SK-N-SH (cell line): ENCODE measurements around the gene PMIS2. TPM values are rescaled to one million over a fixed set of nuclear protein-coding genes. Genes with fewer than 3 reads are reported as not detected.
A peak's percentile ranks its signal among the peaks of the same experiment; 100 is the strongest.

ENCODE experiments used
- CTCF ChIA-PET: fragments of 300-600, 350-600 bp; formaldehyde crosslinking; extraction: SDS; loops from one replicate; lab custom pipeline; 2021; lab: Yijun Ruan, JAX
- POLR2A ChIA-PET: fragments of 350-600 bp; sonication (Branson Sonifier 250); formaldehyde crosslinking; extraction: SDS; loops from one replicate; lab custom pipeline; 2020; ENCODE audit warnings: antibody characterized with exemption, inconsistent platforms; lab: Yijun Ruan, JAX
- DNase-seq: peaks from one replicate; pipeline ENCODE4 v3.0.0; 2012
- H2AFZ ChIP-seq: fragments of 200-600 bp; sonication (generic); 2 replicates; pipeline ENCODE4 v1.8.1; 2016; ENCODE audit warnings: antibody characterized with exemption, mild to moderate bottlenecking, low read depth
- H3F3A ChIP-seq: fragments of 200-600 bp; sonication (generic); replicated peaks from 2 replicates; pipeline ENCODE3; 2016; ENCODE audit warnings: antibody characterized with exemption, mild to moderate bottlenecking; ENCODE audit not compliant: insufficient read depth
- H3K27ac ChIP-seq, 2 experiments: fragments of 200-500 bp in 1 of 2; fragments of 200-600 bp in 1 of 2; sonication (Bioruptor generic) in 1 of 2; sonication (generic), shearing (Covaris generic) in 1 of 2; 2 replicates each; pipeline versions ENCODE4 v1.5.1 to v1.6.1; 2014 to 2016; ENCODE audit warnings: low read depth in 2 of 2, inconsistent platforms in 1 of 2, low read length in 1 of 2, mild to moderate bottlenecking in 1 of 2, mixed read lengths in 1 of 2
- H3K27me3 ChIP-seq: fragments of 200-600 bp; sonication (generic), shearing (Covaris generic); 2 replicates; pipeline ENCODE4 v1.6.1; 2016; ENCODE audit warnings: mixed run types; ENCODE audit not compliant: insufficient read depth
- H3K36me3 ChIP-seq, 2 experiments: fragments of 200-500 bp in 1 of 2; fragments of 200-600 bp in 1 of 2; sonication (Bioruptor generic) in 1 of 2; sonication (generic) in 1 of 2; replicated peaks in 1 of 2; 2 replicates each; pipeline versions ENCODE3 to v1.5.1; 2014 to 2016; ENCODE audit warnings: low read length in 1 of 2, mild to moderate bottlenecking in 1 of 2; ENCODE audit not compliant: insufficient read depth in 2 of 2, control insufficient read depth in 1 of 2
- H3K4me1 ChIP-seq, 2 experiments: fragments of 200-500 bp in 1 of 2; fragments of 200-600 bp in 1 of 2; sonication (Bioruptor generic) in 1 of 2; sonication (generic), shearing (Covaris generic) in 1 of 2; 2 replicates each; pipeline versions ENCODE4 v1.5.1 to v1.6.1; 2014 to 2016; ENCODE audit warnings: low read depth in 1 of 2, low read length in 1 of 2, mixed run types in 1 of 2; ENCODE audit not compliant: insufficient read depth in 2 of 2, control insufficient read depth in 1 of 2
- H3K4me2 ChIP-seq: fragments of 200-600 bp; sonication (generic), shearing (Covaris generic); 2 replicates; pipeline ENCODE4 v1.6.1; 2017; ENCODE audit warnings: mixed run types
- H3K4me3 ChIP-seq, 2 experiments: fragments of 200-500 bp in 1 of 2; fragments of 200-600 bp in 1 of 2; sonication (Bioruptor generic) in 1 of 2; sonication (generic), shearing (Covaris generic) in 1 of 2; 2 replicates each; pipeline versions ENCODE4 v1.5.1 to v1.8.1; 2014 to 2016; ENCODE audit warnings: low read depth in 2 of 2, inconsistent platforms in 1 of 2, low read length in 1 of 2, mild to moderate bottlenecking in 1 of 2, mixed read lengths in 1 of 2, moderate library complexity in 1 of 2
- H3K79me2 ChIP-seq: fragments of 200-600 bp; sonication (generic); 2 replicates; pipeline ENCODE4 v1.8.1; 2017; ENCODE audit warnings: mild to moderate bottlenecking; ENCODE audit not compliant: insufficient read depth
- H3K9ac ChIP-seq: fragments of 200-600 bp; sonication (generic); 2 replicates; pipeline ENCODE4 v1.6.1; 2017; ENCODE audit warnings: mixed run types
- H3K9me2 ChIP-seq: fragments of 200-600 bp; sonication (generic); 2 replicates; pipeline ENCODE4 v1.6.1; 2017; ENCODE audit warnings: mixed run types
- H3K9me3 ChIP-seq: fragments of 200-600 bp; sonication (generic); 2 replicates; pipeline ENCODE4 v1.6.1; 2017; ENCODE audit warnings: mixed run types, mild to moderate bottlenecking, moderate library complexity
- H4K20me1 ChIP-seq: fragments of 200-600 bp; sonication (generic); 2 replicates; pipeline ENCODE4 v1.6.1; 2017; ENCODE audit warnings: mild to moderate bottlenecking, mixed run types; ENCODE audit not compliant: insufficient read depth
- CHD2 ChIP-seq: fragments of 150-350 bp; IDR thresholded peaks from 2 replicates; pipeline ENCODE4 v1.6.1; 2018; ENCODE audit warnings: low read length; ENCODE audit not compliant: partially characterized antibody
- EP300 ChIP-seq, 2 experiments: IDR thresholded peaks; 2 replicates each; pipeline versions ENCODE4 v1.4.0 to v1.6.1; 2012; ENCODE audit warnings: borderline replicate concordance in 1 of 2, low read depth in 1 of 2, low read length in 1 of 2
- JUND ChIP-seq: IDR thresholded peaks from 2 replicates; pipeline ENCODE4 v1.4.0; 2012
- MXI1 ChIP-seq: IDR thresholded peaks from 2 replicates; pipeline ENCODE4 v1.6.1; 2012; ENCODE audit warnings: mild to moderate bottlenecking, low read depth, low read length, improper control_type of control experiment
- RAD21 ChIP-seq: IDR thresholded peaks from 2 replicates; pipeline ENCODE4 v1.6.1; 2012; ENCODE audit warnings: mild to moderate bottlenecking, low read length
- RFX5 ChIP-seq: IDR thresholded peaks from 2 replicates; pipeline ENCODE4 v1.6.1; 2012; ENCODE audit warnings: mild to moderate bottlenecking, improper control_type of control experiment, low read length
- RXRA ChIP-seq: IDR thresholded peaks from 2 replicates; pipeline ENCODE4 v1.4.0; 2012; ENCODE audit warnings: low read depth, mild to moderate bottlenecking, borderline replicate concordance
- SMC3 ChIP-seq: IDR thresholded peaks from 2 replicates; pipeline ENCODE4 v1.6.1; 2012; ENCODE audit warnings: low read depth, low read length, improper control_type of control experiment
- TCF12 ChIP-seq: IDR thresholded peaks from 2 replicates; pipeline ENCODE4 v1.4.0; 2012
- YY1 ChIP-seq: IDR thresholded peaks from 2 replicates; pipeline ENCODE4 v1.4.0; 2012; ENCODE audit warnings: low read depth, mild to moderate bottlenecking
- ZBTB33 ChIP-seq: IDR thresholded peaks from 2 replicates; pipeline ENCODE4 v1.4.0; 2012; ENCODE audit warnings: low read depth, borderline replicate concordance
- WGBS: methylation state at CpG from one replicate; pipeline ENCODE4 v1.1.6; 2017; ENCODE audit warnings: low lambda C conversion rate; 5-methylcytosine and 5-hydroxymethylcytosine counted together
- polyA plus RNA-seq, 3 experiments: library from polyadenylated mRNA; depleted of rRNA; stranded (reverse); fragments of >200 nt; gene quantifications; 2 replicates each; pipeline ENCODE4 v1.2.3, GENCODE V29; 2012
- TF ChIP-seq, protein P1 (sequence below): IDR thresholded peaks from 2 replicates; pipeline ENCODE4 v1.4.0; 2012; ENCODE audit warnings: low read depth
- TF ChIP-seq, protein P2 (sequence below): fragments of 200-600 bp; sonication (generic); IDR thresholded peaks from 2 replicates; pipeline ENCODE4 v1.6.1; 2017; ENCODE audit warnings: antibody characterized with exemption, mild to moderate bottlenecking, moderate library complexity
- TF ChIP-seq, protein P3 (sequence below): fragments of 150-350 bp; IDR thresholded peaks from 2 replicates; pipeline ENCODE4 v1.6.1; 2017; ENCODE audit warnings: antibody characterized with exemption, low read length, low read depth, borderline replicate concordance
- TF ChIP-seq, protein P4 (sequence below): fragments of 150-350 bp; IDR thresholded peaks from 2 replicates; pipeline ENCODE4 v1.6.1; 2016; ENCODE audit warnings: mild to moderate bottlenecking, low read depth, low read length

Gene PMIS2
- polyA plus RNA-seq, 1 of the 3 experiments (the other 2 are of a cell fraction), result not detected

DNA sequence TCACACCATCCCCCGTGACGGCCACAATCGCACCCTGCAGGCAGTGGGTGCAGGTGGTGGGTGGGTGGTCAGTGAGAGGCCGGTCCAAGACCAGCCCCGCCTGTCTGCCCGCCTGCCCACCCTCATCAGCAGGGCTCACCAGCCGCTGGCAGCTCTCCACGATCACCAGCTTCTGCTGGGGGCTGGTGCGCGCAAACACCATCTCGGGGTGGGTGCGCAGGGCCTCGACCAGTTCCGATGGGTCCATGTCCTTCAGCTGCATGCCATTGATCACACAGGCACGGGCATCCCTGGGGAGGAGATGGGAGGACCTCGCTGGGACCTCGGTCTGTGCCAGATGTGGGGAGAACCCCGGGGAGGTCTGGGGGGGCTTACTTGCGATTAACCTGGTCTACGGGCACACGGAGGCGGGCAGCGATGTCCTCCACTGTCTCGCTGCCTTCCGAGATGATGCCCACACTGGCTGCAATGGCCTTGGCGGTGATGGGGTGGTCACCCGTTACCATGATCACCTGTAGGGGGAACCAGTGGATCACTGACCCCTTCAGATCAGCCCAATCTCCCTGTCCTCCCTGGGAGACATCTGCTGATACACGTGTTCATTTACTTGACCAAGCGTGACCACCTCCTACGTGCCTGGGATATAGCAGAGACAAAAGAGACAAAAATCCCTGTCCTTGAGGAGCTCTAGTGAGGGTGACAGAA is 30.5 kb upstream of the PMIS2 start:
- TF ChIP-seq TCF12, result no peak
- TF ChIP-seq, protein P1, sequence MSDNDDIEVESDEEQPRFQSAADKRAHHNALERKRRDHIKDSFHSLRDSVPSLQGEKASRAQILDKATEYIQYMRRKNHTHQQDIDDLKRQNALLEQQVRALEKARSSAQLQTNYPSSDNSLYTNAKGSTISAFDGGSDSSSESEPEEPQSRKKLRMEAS, result peak; percentile 57; the same call in 1 of the 2 replicates
- TF ChIP-seq RXRA, result no peak
- TF ChIP-seq MXI1, result peak; percentile 57; the same call in 1 of the 2 replicates
- TF ChIP-seq, protein P2, sequence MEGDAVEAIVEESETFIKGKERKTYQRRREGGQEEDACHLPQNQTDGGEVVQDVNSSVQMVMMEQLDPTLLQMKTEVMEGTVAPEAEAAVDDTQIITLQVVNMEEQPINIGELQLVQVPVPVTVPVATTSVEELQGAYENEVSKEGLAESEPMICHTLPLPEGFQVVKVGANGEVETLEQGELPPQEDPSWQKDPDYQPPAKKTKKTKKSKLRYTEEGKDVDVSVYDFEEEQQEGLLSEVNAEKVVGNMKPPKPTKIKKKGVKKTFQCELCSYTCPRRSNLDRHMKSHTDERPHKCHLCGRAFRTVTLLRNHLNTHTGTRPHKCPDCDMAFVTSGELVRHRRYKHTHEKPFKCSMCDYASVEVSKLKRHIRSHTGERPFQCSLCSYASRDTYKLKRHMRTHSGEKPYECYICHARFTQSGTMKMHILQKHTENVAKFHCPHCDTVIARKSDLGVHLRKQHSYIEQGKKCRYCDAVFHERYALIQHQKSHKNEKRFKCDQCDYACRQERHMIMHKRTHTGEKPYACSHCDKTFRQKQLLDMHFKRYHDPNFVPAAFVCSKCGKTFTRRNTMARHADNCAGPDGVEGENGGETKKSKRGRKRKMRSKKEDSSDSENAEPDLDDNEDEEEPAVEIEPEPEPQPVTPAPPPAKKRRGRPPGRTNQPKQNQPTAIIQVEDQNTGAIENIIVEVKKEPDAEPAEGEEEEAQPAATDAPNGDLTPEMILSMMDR, result peak; percentile 57
- TF ChIP-seq RAD21, result peak; percentile 75
- no peak for TF ChIP-seq CHD2
- peak; percentile 43; the same call in 1 of the 2 replicates for TF ChIP-seq SMC3
- H3K27ac ChIP-seq, result no peak overlapping the region
- no peak overlapping the region for H2AFZ ChIP-seq
- no peaks in the 10 kb centered on the region for H3K36me3 ChIP-seq
- no peak overlapping the region for H3K4me2 ChIP-seq
- CTCF ChIA-PET, result interaction anchor here (0.7 to 3.9 kb wide), 15 partner anchors 9 to 264 kb away, joined by 3 to 15 read pairs (median 4); partner anchors contain the start of gene HAUS5
- no peak overlapping the region for H3K9ac ChIP-seq
- peaks cover 0 to 11% of the 10 kb centered on the region in 2 experiments; a peak in 1 of 4 replicates for H3K4me1 ChIP-seq
- no peaks in the 10 kb centered on the region for H4K20me1 ChIP-seq
- peaks cover 19% of the 10 kb centered on the region for H3K27me3 ChIP-seq
- peak; percentile 84 for DNase-seq
- H3F3A ChIP-seq, result no peaks in the 10 kb centered on the region
- 23% methylated on average over 16 of the region's 30 CpGs for WGBS
- POLR2A ChIA-PET, result no interaction called here
- H3K79me2 ChIP-seq, result no peaks in the 10 kb centered on the region
- H3K4me3 ChIP-seq, result no peak overlapping the region
- no peaks in the 10 kb centered on the region for H3K9me2 ChIP-seq
- H3K9me3 ChIP-seq, result no peaks in the 10 kb centered on the region

DNA sequence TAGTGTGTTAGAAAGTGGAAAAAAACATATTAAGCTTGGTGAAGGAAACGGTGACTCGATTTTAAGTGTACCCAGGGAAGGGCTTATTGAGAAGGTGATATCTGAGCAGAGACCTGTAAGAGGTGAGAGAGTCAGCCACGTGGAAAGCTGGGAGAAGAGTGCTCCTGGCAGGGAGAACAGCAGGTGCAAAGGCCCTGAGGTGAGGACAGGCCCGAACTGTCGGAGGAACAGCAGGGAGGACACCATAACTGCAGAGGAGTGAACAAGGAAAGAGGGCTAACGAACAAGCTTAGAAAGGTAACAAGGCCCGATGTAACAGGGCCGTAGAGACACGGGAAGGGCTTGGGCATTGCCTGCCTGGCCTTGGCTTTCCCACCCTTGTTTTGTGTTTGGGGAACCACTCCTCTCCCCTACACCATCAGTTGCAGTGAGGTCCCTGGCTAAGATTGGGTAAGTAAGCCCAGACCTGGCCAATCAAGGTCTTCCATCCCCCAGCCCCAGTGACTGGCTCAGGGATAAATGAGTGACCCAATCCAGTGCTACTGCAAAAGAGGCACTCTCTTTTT is 29.9 kb upstream of the PMIS2 start:
- TF ChIP-seq JUND (no peak), RFX5 (no peak), SMC3 (no peak), EP300 (IDR thresholded peaks at IDR 0.05; ENCODE audit: borderline replicate concordance in 1 of 2, low read depth in 1 of 2, low read length in 1 of 2) (no peak), YY1 (no peak), CHD2 (no peak), ZBTB33 (no peak)
- TF ChIP-seq, protein P3, sequence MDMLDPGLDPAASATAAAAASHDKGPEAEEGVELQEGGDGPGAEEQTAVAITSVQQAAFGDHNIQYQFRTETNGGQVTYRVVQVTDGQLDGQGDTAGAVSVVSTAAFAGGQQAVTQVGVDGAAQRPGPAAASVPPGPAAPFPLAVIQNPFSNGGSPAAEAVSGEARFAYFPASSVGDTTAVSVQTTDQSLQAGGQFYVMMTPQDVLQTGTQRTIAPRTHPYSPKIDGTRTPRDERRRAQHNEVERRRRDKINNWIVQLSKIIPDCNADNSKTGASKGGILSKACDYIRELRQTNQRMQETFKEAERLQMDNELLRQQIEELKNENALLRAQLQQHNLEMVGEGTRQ, result no peak
- TF ChIP-seq, protein P4, sequence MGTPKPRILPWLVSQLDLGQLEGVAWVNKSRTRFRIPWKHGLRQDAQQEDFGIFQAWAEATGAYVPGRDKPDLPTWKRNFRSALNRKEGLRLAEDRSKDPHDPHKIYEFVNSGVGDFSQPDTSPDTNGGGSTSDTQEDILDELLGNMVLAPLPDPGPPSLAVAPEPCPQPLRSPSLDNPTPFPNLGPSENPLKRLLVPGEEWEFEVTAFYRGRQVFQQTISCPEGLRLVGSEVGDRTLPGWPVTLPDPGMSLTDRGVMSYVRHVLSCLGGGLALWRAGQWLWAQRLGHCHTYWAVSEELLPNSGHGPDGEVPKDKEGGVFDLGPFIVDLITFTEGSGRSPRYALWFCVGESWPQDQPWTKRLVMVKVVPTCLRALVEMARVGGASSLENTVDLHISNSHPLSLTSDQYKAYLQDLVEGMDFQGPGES, result no peak
- TF ChIP-seq, protein P2, result no peak
- ChIA-PET POLR2A (no interaction called here), CTCF (interaction anchor here (0.7 to 3.9 kb wide), 15 partner anchors 9 to 264 kb away, joined by 3 to 15 read pairs (median 4); partner anchors contain the start of gene HAUS5)
- Histone ChIP-seq H3K9me3 (no peaks in the 10 kb centered on the region), H3K4me3 (no peak overlapping the region), H3K36me3 (no peaks in the 10 kb centered on the region), H3K9ac (no peak overlapping the region), H3K27me3 (peaks cover 26% of the 10 kb centered on the region), H3K79me2 (no peaks in the 10 kb centered on the region), H3F3A (no peaks in the 10 kb centered on the region), H4K20me1 (no peaks in the 10 kb centered on the region), H3K9me2 (no peaks in the 10 kb centered on the region), H2AFZ (no peak overlapping the region), H3K4me2 (no peak overlapping the region), H3K4me1 (peaks cover 0 to 11% of the 10 kb centered on the region in 2 experiments; a peak in 1 of 4 replicates), H3K27ac (no peak overlapping the region)
- 74% methylated on average over 9 of the region's 9 CpGs for WGBS
- no peak for DNase-seq
